Loucy (cell line): Measurements from ENCODE around the gene PDE11A.

ENCODE experiments used
- H2AFZ ChIP-seq: fragments of 200-600 bp; sonication (generic); 2 replicates; pipeline ENCODE4 v1.6.0; 2016; ENCODE audit warnings: antibody characterized with exemption, mild to moderate bottlenecking, low read length, moderate library complexity
- H3F3A ChIP-seq: fragments of 200-600 bp; 2 replicates; pipeline ENCODE4 v1.6.0; 2016; ENCODE audit warnings: antibody characterized with exemption, low read depth, mild to moderate bottlenecking
- H3K27me3 ChIP-seq: fragments of 200-600 bp; sonication (generic); 2 replicates; pipeline ENCODE4 v1.6.1; 2014; ENCODE audit warnings: low read length, mild to moderate bottlenecking; ENCODE audit not compliant: insufficient read depth, poor library complexity, severe bottlenecking
- H3K36me3 ChIP-seq: fragments of 200-600 bp; sonication (generic); 2 replicates; pipeline ENCODE4 v1.6.1; 2016; ENCODE audit warnings: low read length; ENCODE audit not compliant: insufficient read depth
- H3K4me1 ChIP-seq: fragments of 200-600 bp; sonication (generic); 2 replicates; pipeline ENCODE4 v1.5.1; 2014; ENCODE audit warnings: low read length, mild to moderate bottlenecking; ENCODE audit not compliant: insufficient read depth, poor library complexity, severe bottlenecking
- H3K4me2 ChIP-seq: fragments of 200-600 bp; sonication (generic); 2 replicates; pipeline ENCODE4 v1.6.0; 2014; ENCODE audit warnings: antibody characterized with exemption, low read length, low read depth, mild to moderate bottlenecking; ENCODE audit not compliant: poor library complexity, severe bottlenecking
- H3K4me3 ChIP-seq: fragments of 200-600 bp; sonication (generic); 2 replicates; pipeline ENCODE4 v1.5.1; 2014; ENCODE audit warnings: low read length, mild to moderate bottlenecking, mixed read lengths; ENCODE audit not compliant: poor library complexity, severe bottlenecking
- H3K79me2 ChIP-seq: fragments of 200-600 bp; sonication (generic); 2 replicates; pipeline ENCODE4 v1.6.1; 2014; ENCODE audit warnings: low read length; ENCODE audit not compliant: insufficient read depth
- H3K9ac ChIP-seq: fragments of 200-600 bp; sonication (generic); 2 replicates; pipeline ENCODE4 v1.6.0; 2014; ENCODE audit warnings: mild to moderate bottlenecking, low read depth, low read length, moderate library complexity; ENCODE audit not compliant: poor library complexity, severe bottlenecking
- H3K9me2 ChIP-seq: fragments of 200-600 bp; sonication (generic); replicated peaks from 2 replicates; pipeline ENCODE4 v1.6.1; 2016; ENCODE audit warnings: low read depth, low read length, mixed read lengths
- H3K9me3 ChIP-seq: fragments of 200-600 bp; sonication (generic); 2 replicates; pipeline ENCODE4 v1.6.1; 2014; ENCODE audit warnings: mild to moderate bottlenecking, antibody characterized with exemption, low read length, low read depth; ENCODE audit not compliant: insufficient read depth
- H4K20me1 ChIP-seq: fragments of 200-600 bp; sonication (generic); 2 replicates; pipeline ENCODE4 v1.6.0; 2014; ENCODE audit warnings: antibody characterized with exemption, low read length, mild to moderate bottlenecking; ENCODE audit not compliant: insufficient read depth, poor library complexity, severe bottlenecking
- CTCF ChIP-seq: fragments of 200-600 bp; sonication (generic); conservative IDR thresholded peaks from 2 replicates; pipeline ENCODE4 v1.5.1; 2014; ENCODE audit warnings: mild to moderate bottlenecking, antibody characterized with exemption, low read length
- EZH2phosphoT487 ChIP-seq: fragments of 200-600 bp; IDR thresholded peaks from 2 replicates; pipeline ENCODE4 v1.6.1; 2018; ENCODE audit warnings: antibody characterized with exemption, mild to moderate bottlenecking, moderate library complexity, borderline replicate concordance

The PDE11A gene

GRCh38 chr2:177759443-177759842, 313.1 kb downstream of the PDE11A start:
- H3K9me2 ChIP-seq = no peaks in the 10 kb centered on the region
- H3K27me3 ChIP-seq = no peaks in the 10 kb centered on the region
- TF ChIP-seq CTCF = no peak
- TF ChIP-seq EZH2phosphoT487 = no peak

GRCh38 chr2:177758591-177759371, 313.8 kb downstream of the PDE11A start:
- no peaks in the 10 kb centered on the region for H3F3A ChIP-seq
- peaks cover 9% of the 10 kb centered on the region for H3K4me1 ChIP-seq
- H3K4me3 ChIP-seq = no peak overlapping the region
- H3K9me2 ChIP-seq = no peaks in the 10 kb centered on the region
- H3K9me3 ChIP-seq = no peaks in the 10 kb centered on the region
- no peak overlapping the region for H3K4me2 ChIP-seq
- H3K79me2 ChIP-seq = no peaks in the 10 kb centered on the region
- H4K20me1 ChIP-seq = no peaks in the 10 kb centered on the region
- H3K36me3 ChIP-seq = no peaks in the 10 kb centered on the region
- H2AFZ ChIP-seq = no peak overlapping the region
- TF ChIP-seq EZH2phosphoT487 (no peak), CTCF (peak; percentile 68)
- H3K27me3 ChIP-seq = no peaks in the 10 kb centered on the region
- H3K9ac ChIP-seq = no peak overlapping the region

More at GRCh38 chr2:177759443-177759842, 313.1 kb downstream of the PDE11A start:
- Histone ChIP-seq H3K4me1 (peaks cover 5% of the 10 kb centered on the region), H3K79me2 (no peaks in the 10 kb centered on the region), H2AFZ (no peak overlapping the region), H3K4me3 (no peak overlapping the region), H3K9ac (no peak overlapping the region), H3K9me3 (no peaks in the 10 kb centered on the region), H4K20me1 (no peaks in the 10 kb centered on the region), H3F3A (no peaks in the 10 kb centered on the region), H3K36me3 (no peaks in the 10 kb centered on the region), H3K4me2 (no peak overlapping the region)

- Histone ChIP-seq H3K9me3 (no peaks in the 10 kb centered on the region), H3K36me3 (no peaks in the 10 kb centered on the region), H3K9ac (no peak overlapping the region), H3K27me3 (no peaks in the 10 kb centered on the region), H3F3A (no peaks in the 10 kb centered on the region), H3K9me2 (no peaks in the 10 kb centered on the region), H2AFZ (no peak overlapping the region), H4K20me1 (no peaks in the 10 kb centered on the region), H3K79me2 (no peaks in the 10 kb centered on the region), H3K4me3 (no peak overlapping the region), H3K4me1 (peaks cover 10% of the 10 kb centered on the region), H3K4me2 (no peak overlapping the region)
- TF ChIP-seq CTCF (no peak), EZH2phosphoT487 (no peak)
These were observed 316.2 kb downstream of the PDE11A start for GRCh38 chr2:177756336-177756735.
